Fibroblast of gingiva (primary cell): ENCODE data around the gene CAB39L.
"Not testable (repeated sequence)": the region's sequence is repeated elsewhere in the genome, so short reads cannot be mapped to it uniquely, and the experiment has no call there.

Source experiments
- DNase-seq: peaks from one replicate; pipeline ENCODE4 v3.0.0-alpha.2; 2011; ENCODE audit warnings: low read depth

CAB39L gene

GRCh38 chr13:49310251-49310650 lies 133.6 kb downstream of the CAB39L start:
- no peak for DNase-seq

DNA sequence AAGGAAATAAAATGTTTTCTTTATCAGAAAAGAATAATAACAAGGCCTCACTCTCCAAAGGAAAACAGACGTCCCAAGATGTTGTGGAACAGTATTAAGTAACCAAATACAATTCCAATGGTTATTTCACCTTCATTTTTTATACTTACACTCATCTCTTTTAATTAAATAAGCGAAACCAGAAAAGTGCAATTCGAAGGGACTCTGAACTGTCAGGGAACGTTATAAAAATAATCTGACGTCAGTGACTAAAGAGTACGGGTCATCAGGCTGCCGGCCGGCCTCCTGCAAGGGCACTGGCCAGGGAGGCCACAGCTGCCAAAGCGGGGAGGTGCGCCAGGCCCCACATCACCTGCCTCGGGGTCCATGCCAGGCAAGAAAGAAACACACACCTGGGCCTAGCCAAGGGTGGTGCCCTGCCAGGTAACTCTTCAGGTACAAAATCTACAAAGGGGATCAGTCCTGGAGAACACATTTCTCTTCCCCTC lies 134.9 kb downstream of the CAB39L start:
- DNase-seq: peak; percentile 71

DNA sequence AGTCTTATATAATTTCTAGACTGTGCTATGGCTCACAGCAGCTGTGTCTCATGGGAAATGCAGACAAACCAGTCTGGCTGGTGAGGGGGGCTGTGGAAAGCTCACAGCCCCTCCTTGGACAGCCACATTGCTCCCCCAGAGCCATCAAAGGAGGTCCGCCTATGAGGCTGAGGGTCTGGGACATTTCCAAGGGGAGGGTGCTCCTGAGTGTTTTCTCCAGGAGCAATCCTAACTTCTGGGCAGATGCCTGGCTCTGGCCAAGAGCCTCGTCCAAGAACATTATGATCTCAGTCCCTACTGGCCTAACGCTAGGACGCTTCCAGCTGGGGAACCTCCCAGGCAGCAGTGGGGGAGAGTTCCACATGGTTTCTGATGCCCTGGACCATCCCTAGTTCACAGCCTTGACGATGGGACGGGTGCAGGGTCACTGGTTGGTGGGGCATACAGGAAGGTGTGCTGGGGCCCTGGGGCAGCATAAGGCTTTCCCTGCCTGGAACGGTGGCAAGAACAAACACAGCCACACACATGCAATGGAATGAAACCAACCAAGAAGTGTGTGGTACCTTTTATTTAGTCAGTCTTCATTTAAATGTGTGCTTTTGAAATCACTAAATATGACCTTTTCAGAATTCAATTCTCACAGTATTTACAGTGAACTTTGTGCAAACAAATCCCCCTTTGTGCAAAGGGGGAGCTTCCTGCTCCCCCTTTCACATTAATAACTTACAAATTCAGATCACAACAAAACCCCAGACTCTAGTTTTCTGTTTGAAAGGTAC lies 135.6 kb downstream of the CAB39L start:
- DNase-seq: peak; percentile 94

DNA sequence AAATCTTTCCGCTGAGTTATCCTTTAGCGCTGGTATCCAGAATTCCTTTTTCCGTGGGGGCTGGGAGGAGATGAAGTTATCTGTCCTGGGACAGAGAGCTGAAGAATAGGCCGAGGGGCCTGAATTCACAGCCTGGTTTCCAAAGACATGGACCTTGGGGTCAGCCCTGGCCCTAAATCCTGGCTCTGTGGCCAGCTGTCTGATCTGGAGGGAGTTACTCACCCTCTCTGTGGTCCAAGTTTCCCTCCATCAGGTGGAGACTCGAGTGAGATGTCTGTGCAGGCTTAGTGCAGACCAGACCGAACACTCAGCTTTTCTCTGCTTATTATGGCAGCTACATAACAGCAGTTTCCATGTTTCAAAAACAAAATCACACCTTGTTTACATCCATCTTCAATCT lies 136.5 kb downstream of the CAB39L start:
- DNase-seq: no peak

DNA sequence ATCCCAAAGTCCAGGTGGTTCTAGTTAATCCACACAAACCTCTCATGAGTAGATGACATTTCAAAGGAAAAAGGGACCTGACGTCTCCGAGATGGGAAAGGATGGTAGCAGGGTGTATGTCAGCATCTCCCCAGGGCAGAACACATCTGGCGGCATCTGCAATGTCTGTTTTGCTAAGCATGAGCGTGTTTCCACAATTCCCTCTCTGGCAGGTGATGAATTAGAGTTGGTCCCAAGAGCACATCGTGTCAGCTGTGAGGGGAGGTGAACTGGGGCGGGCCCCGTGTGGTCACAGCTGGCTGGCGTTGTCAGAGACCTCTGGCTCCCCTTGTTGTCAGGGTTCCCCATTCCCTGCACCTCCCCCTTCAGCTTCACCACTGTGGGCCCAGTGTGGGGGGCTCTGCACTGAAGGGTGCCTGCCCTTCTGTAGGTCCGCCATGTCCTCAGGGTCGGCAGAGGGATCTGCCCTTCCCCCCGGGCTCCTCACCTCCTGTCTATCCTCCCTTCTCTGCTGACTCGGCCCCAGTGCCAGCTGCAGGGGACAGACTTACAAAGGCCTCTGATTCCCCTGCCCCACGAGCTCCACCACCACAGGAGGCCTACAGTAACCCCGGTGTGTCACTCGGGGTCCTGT lies 138.0 kb downstream of the CAB39L start:
- DNase-seq: no peak

- DNase-seq: no peak
Observed at GRCh38 chr13:49304763-49305700, 138.8 kb downstream of the CAB39L start.

DNA sequence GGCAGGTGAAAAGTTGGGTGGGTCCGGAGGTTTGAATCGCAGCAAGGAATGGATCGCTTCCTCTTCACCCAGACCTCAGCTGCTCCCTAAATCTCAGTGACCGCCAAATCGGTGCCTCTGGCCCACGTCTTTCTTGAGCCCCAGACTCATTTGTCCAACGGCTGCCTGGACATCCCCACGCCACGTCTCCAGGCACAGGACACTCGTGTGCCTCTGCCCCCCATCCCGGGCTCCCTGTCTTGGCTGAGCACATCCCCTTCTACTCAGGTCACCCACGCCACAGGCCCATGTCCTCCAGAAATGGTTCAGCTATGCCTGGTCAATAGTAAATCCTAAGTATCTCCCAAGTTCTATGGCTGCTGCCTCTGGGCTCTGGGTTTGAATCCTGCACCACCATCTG lies 139.5 kb downstream of the CAB39L start:
- DNase-seq: no peak

DNA sequence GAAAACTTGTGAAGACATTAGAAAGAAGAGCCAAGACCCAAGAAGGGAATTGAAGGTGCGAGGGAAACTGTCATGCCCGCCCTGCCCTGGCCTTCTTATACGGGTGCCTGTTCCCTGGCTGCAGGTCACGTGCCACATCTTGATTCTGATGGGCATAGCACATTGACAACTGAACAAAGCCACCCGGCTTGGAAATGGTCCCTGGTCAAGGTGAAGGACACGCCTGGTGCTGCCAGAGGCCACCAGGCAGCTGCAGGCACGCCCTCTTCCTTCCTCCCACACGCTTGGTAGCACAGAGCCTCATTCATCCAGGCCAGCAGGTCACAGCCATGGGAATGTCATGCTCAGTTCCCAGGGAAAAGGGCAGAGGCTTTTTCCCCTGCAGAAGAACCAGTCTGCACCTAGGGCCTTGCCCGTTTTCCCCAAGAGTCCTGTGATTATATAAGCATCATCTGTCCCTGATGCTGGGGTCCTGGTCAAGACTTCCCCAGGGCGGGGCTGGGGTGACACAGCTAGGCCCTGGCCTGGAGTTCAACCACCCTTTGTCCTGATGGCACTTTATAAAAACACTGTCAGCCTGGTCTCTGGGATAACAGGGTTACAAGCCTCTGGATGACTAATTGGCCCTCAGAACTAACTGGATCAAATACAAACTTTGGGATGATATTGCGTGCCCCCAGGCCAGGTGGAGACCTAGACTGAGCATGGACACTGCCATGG lies 140.2 kb downstream of the CAB39L start:
- DNase-seq: no peak

- DNase-seq: no peak
Observed at GRCh38 chr13:49302817-49303216, 141.0 kb downstream of the CAB39L start.

- no peak for DNase-seq
Observed at GRCh38 chr13:49302222-49302621, 141.6 kb downstream of the CAB39L start.

- DNase-seq: peak; percentile 62
Observed at GRCh38 chr13:49300739-49301589, 142.9 kb downstream of the CAB39L start.

- no peak for DNase-seq
Observed at GRCh38 chr13:49300276-49300675, 143.6 kb downstream of the CAB39L start.

DNA sequence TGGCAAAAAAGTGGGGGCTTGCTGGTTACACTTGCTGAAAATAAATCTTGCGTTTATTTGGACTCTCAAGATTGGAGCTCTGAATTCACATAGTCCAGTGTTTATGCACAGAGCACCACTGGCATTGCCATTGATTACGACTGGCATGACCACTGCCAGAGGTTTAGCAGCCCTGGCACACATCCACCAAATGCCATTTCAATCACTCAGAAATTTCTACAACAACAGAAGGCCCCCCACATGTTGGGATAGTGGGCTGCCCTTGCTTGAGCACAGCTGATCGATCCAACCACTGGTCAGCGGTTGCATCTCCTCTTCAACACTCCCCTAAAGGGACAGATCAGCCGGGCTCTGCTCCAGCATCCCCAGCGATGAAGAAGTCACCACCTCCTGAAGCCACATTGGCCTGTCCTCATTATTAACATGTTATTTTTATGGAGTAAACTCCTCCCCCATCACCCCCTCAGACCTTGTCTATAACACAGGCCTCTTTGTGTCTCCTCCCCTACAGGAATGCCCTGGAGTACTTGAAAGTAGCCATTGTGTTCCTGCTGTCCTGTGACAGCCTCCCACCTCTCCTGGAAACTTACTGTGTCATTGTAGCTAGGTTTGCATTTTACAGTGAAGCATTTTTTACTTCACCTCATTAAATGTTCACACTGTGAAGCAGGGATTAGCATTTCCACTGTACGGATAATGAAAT lies 144.8 kb downstream of the CAB39L start:
- no peak for DNase-seq

- no peak for DNase-seq
Observed at GRCh38 chr13:49298416-49298815, 145.4 kb downstream of the CAB39L start.

- DNase-seq: no peak
Observed at GRCh38 chr13:49297338-49297737, 146.5 kb downstream of the CAB39L start.

GRCh38 chr13:49296659-49297058 lies 147.2 kb downstream of the CAB39L start:
- DNase-seq: no peak

GRCh38 chr13:49295244-49295643 lies 148.6 kb downstream of the CAB39L start:
- no peak for DNase-seq

GRCh38 chr13:49294723-49295122 lies 149.1 kb downstream of the CAB39L start:
- not testable (repeated sequence) for DNase-seq

GRCh38 chr13:49292742-49293486 lies 150.9 kb downstream of the CAB39L start:
- DNase-seq: peak; percentile 33
